Skeletal muscle satellite cell (primary cell): ENCODE data around the gene HLA-DQB1.
"Not testable (repeated sequence)": the region's sequence is repeated elsewhere in the genome, so short reads cannot be mapped to it uniquely, and the experiment has no call there.

ENCODE experiments used
- H3K27me3 ChIP-seq: 2 replicates; pipeline ENCODE4 v1.7.0; 2013; ENCODE audit warnings: low read length; ENCODE audit not compliant: control insufficient read depth, insufficient read depth
- H3K36me3 ChIP-seq: 2 replicates; pipeline ENCODE4 v1.7.0; 2013; ENCODE audit warnings: mild to moderate bottlenecking, control low read depth, low read length; ENCODE audit not compliant: insufficient read depth
- H3K4me1 ChIP-seq: 2 replicates; pipeline ENCODE4 v1.7.0; 2013; ENCODE audit warnings: low read length; ENCODE audit not compliant: control insufficient read depth, insufficient read depth
- H3K4me2 ChIP-seq: 2 replicates; pipeline ENCODE4 v1.7.0; 2013; ENCODE audit warnings: mild to moderate bottlenecking, low read length
- H3K4me3 ChIP-seq: 2 replicates; pipeline ENCODE4 v1.7.0; 2013; ENCODE audit warnings: low read length
- H3K9ac ChIP-seq: 2 replicates; pipeline ENCODE4 v1.7.0; 2013; ENCODE audit warnings: mild to moderate bottlenecking, low read depth, low read length, moderate library complexity
- H3K9me3 ChIP-seq: replicated peaks from 2 replicates; pipeline ENCODE4 v1.7.0; 2013; ENCODE audit warnings: mild to moderate bottlenecking, control low read depth, low read length

The HLA-DQB1 gene

GRCh38 chr6:32639440-32640394, 26.7 kb downstream of the HLA-DQB1 start:
- Histone ChIP-seq H3K9me3 (no peaks in the 10 kb centered on the region), H3K4me3 (no peak overlapping the region), H3K4me2 (no peak overlapping the region), H3K9ac (no peak overlapping the region), H3K36me3 (no peaks in the 10 kb centered on the region), H3K27me3 (no peaks in the 10 kb centered on the region), H3K4me1 (no peaks in the 10 kb centered on the region)

- H3K27me3 ChIP-seq, result no peaks in the 10 kb centered on the region
- H3K9me3 ChIP-seq, result no peaks in the 10 kb centered on the region
- no peaks in the 10 kb centered on the region for H3K36me3 ChIP-seq
- H3K4me1 ChIP-seq, result no peaks in the 10 kb centered on the region
- H3K4me2 ChIP-seq, result no peak overlapping the region
- no peak overlapping the region for H3K9ac ChIP-seq
- H3K4me3 ChIP-seq, result no peak overlapping the region
These were observed 27.8 kb downstream of the HLA-DQB1 start for GRCh38 chr6:32638532-32639219.

- Histone ChIP-seq H3K36me3 (no peaks in the 10 kb centered on the region), H3K4me1 (no peaks in the 10 kb centered on the region), H3K27me3 (no peaks in the 10 kb centered on the region), H3K9ac (no peak overlapping the region), H3K9me3 (no peaks in the 10 kb centered on the region), H3K4me3 (no peak overlapping the region), H3K4me2 (no peak overlapping the region)
These were observed 28.6 kb downstream of the HLA-DQB1 start for GRCh38 chr6:32637883-32638282.

GRCh38 chr6:32637219-32637880, 29.1 kb downstream of the HLA-DQB1 start, which contains the start of gene HLA-DQA1:
Gene HLA-DQA1 (plus strand): TSS chr6:32637406. CDS start chr6:32637459, 53 bp downstream.
- Histone ChIP-seq H3K4me2 (no peak within 1 kb of the TSS), H3K4me3 (no peak within 1 kb of the TSS), H3K9me3 (no peaks in the 10 kb centered on the region), H3K27me3 (no peaks in the 10 kb centered on the region), H3K36me3 (no peaks in the 10 kb centered on the region), H3K9ac (no peak within 1 kb of the TSS), H3K4me1 (no peaks in the 10 kb centered on the region)

GRCh38 chr6:32635526-32636123, 30.8 kb downstream of the HLA-DQB1 start:
- Histone ChIP-seq H3K4me3 (no peak overlapping the region), H3K9ac (no peak overlapping the region), H3K27me3 (no peaks in the 10 kb centered on the region)

GRCh38 chr6:32629793-32630192, 36.7 kb downstream of the HLA-DQB1 start:
- not testable (repeated sequence) for H3K4me1 ChIP-seq, H3K9me3 ChIP-seq, H3K36me3 ChIP-seq, H3K9ac ChIP-seq, H3K27me3 ChIP-seq, H3K4me3 ChIP-seq, H3K4me2 ChIP-seq

More at GRCh38 chr6:32635526-32636123, 30.8 kb downstream of the HLA-DQB1 start:
- H3K4me1 ChIP-seq, result no peaks in the 10 kb centered on the region
- H3K9me3 ChIP-seq, result no peaks in the 10 kb centered on the region
- no peak overlapping the region for H3K4me2 ChIP-seq
- no peaks in the 10 kb centered on the region for H3K36me3 ChIP-seq

GRCh38 chr6:32627831-32628230, 38.6 kb downstream of the HLA-DQB1 start:
- no peak overlapping the region for H3K9ac ChIP-seq

GRCh38 chr6:32627249-32627648, 39.2 kb downstream of the HLA-DQB1 start:
- H3K4me1 ChIP-seq, result no peaks in the 10 kb centered on the region
- no peak overlapping the region for H3K9ac ChIP-seq
- no peaks in the 10 kb centered on the region for H3K9me3 ChIP-seq
- H3K36me3 ChIP-seq, result no peaks in the 10 kb centered on the region
- H3K4me3 ChIP-seq, result no peak overlapping the region
- H3K27me3 ChIP-seq, result no peaks in the 10 kb centered on the region
- no peak overlapping the region for H3K4me2 ChIP-seq

More at GRCh38 chr6:32627831-32628230, 38.6 kb downstream of the HLA-DQB1 start:
- no peaks in the 10 kb centered on the region for H3K9me3 ChIP-seq
- no peaks in the 10 kb centered on the region for H3K4me1 ChIP-seq
- H3K4me2 ChIP-seq, result no peak overlapping the region
- no peaks in the 10 kb centered on the region for H3K27me3 ChIP-seq
- no peaks in the 10 kb centered on the region for H3K36me3 ChIP-seq
- H3K4me3 ChIP-seq, result no peak overlapping the region

GRCh38 chr6:32625137-32625536, 41.3 kb downstream of the HLA-DQB1 start:
- H3K4me2 ChIP-seq, result no peak overlapping the region
- H3K9me3 ChIP-seq, result no peaks in the 10 kb centered on the region
- no peaks in the 10 kb centered on the region for H3K36me3 ChIP-seq
- H3K27me3 ChIP-seq, result no peaks in the 10 kb centered on the region
- H3K4me1 ChIP-seq, result no peaks in the 10 kb centered on the region
- no peak overlapping the region for H3K4me3 ChIP-seq
- H3K9ac ChIP-seq, result no peak overlapping the region

- no peaks in the 10 kb centered on the region for H3K9me3 ChIP-seq
- no peak overlapping the region for H3K9ac ChIP-seq
- H3K4me1 ChIP-seq, result no peaks in the 10 kb centered on the region
- H3K4me2 ChIP-seq, result no peak overlapping the region
- H3K4me3 ChIP-seq, result no peak overlapping the region
- H3K36me3 ChIP-seq, result no peaks in the 10 kb centered on the region
- no peaks in the 10 kb centered on the region for H3K27me3 ChIP-seq
These were observed 41.9 kb downstream of the HLA-DQB1 start for GRCh38 chr6:32624565-32624964.

- no peaks in the 10 kb centered on the region for H3K27me3 ChIP-seq
- no peaks in the 10 kb centered on the region for H3K4me1 ChIP-seq
- no peak overlapping the region for H3K9ac ChIP-seq
- H3K4me2 ChIP-seq, result no peak overlapping the region
- H3K9me3 ChIP-seq, result no peaks in the 10 kb centered on the region
- no peak overlapping the region for H3K4me3 ChIP-seq
- no peaks in the 10 kb centered on the region for H3K36me3 ChIP-seq
These were observed 42.8 kb downstream of the HLA-DQB1 start for GRCh38 chr6:32623693-32624092.
